HG03108 (cell line): ENCODE measurements around the gene INTS3.

Source experiments
- ATAC-seq: cut with Tn5 transposase; IDR thresholded peaks from one replicate; pipeline ENCODE4 v1.9.1; 2021; ENCODE audit warnings: moderate library complexity; ENCODE audit not compliant: unreplicated experiment

Gene INTS3

GRCh38 chr1:153727463-153728304 is at the start of gene INTS3:
TSS of gene INTS3 (plus strand) at chr1:153728050. CDS start at chr1:153728635, 585 bp downstream.
- peak; percentile 92 for ATAC-seq

GRCh38 chr1:153678519-153679336 is 49.1 kb upstream of the INTS3 start, which contains the start of gene NPR1:
TSS of gene NPR1 (plus strand) at chr1:153678688. CDS start at chr1:153679109, 421 bp downstream.
- ATAC-seq = no peak

- no peak for ATAC-seq
These were observed 48.3 kb upstream of the INTS3 start for GRCh38 chr1:153679337-153680119.

GRCh38 chr1:153680120-153680403 is 47.8 kb upstream of the INTS3 start:
- ATAC-seq = no peak

- ATAC-seq = no peak
These were observed 45.1 kb upstream of the INTS3 start for GRCh38 chr1:153682730-153683129.

DNA sequence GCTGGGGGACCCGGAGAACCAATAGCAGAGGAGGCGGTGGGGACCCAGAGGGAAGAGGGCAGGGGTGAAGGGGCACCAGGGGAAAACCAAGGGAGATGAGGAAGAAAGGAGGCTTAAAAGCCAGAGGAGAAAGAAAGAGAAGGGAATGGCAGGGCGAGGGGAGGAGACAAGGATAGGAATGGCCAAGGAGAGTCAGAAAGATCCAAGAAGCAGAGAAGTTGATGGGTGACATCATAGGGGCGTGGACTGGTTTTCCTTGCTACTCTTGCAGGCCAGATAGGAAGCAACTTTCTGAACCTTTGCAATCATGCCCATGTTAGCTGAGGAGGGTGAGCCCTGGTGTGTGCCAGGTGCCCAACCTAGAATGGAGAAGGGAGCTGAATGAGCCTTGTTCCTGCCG is 44.0 kb upstream of the INTS3 start:
- ATAC-seq = no peak

GRCh38 chr1:153684892-153685291 is 43.0 kb upstream of the INTS3 start:
- ATAC-seq = no peak

GRCh38 chr1:153685544-153686340 is 42.1 kb upstream of the INTS3 start:
- ATAC-seq = no peak

DNA sequence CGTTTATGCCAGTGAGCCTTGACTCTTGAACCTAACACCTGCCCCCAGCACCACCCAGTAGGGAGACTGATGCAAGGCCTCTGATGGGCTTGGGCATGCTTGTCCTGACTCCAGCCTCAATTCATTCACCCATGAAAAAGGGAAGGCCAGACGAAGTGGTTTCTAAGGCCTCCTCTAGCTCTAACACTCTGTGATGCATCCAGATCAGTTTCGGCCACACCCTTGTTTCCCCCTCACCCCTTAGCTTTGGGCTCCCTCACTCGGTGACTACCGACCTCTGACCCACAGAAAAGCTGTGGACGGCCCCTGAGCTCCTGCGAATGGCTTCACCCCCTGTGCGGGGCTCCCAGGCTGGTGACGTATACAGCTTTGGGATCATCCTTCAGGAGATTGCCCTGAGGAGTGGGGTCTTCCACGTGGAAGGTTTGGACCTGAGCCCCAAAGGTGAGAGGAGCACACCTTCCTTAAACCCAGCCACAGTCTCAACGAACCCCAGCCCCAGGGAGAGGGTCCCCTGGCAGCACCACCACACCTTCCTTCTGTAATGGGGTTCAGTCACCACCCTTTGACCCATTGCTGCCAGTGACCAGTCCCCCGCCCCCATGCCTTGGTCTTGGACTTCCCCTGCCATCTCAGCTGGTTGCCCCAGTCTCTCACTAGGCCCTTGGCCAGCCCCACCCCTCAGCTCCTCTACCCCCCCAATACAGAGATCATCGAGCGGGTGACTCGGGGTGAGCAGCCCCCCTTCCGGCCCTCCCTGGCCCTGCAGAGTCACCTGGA is 40.3 kb upstream of the INTS3 start:
- ATAC-seq = no peak

DNA sequence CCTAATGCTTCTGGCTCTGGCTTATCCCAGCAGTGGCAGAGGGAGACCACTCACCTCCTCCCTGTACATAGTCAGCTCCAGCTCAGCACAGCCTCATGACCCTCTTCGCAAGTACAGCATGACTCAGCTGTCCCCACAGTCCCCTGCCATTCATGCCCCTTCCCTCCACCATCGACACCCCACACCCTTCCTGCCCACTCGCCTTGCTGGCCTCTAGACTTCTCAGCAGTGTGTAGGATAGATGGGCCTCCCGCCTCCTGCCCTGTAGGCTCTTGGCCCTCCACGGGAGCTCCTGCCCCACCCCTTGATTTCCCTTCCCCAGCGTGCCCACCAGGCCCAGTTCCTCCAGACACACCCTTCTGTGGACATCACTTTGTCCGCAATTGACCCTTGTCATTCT is 39.6 kb upstream of the INTS3 start:
- no peak for ATAC-seq

DNA sequence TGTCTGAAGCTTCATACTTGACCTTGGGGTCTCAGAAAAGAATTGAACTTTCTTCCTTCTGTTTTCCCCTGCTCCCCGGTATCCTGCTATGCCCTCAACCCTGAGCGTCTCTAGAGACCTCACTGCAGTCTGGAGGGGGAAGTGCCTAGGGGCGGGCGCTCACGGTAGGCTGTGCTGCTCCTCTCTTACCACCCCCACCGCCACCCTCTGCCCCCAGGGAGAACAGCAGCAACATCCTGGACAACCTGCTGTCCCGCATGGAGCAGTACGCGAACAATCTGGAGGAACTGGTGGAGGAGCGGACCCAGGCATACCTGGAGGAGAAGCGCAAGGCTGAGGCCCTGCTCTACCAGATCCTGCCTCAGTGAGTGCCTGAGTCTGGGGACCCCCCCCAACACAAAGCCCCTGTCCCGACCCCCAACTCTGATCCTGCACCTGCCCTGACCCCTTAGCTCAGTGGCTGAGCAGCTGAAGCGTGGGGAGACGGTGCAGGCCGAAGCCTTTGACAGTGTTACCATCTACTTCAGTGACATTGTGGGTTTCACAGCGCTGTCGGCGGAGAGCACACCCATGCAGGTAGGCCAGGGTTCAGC is 39.0 kb upstream of the INTS3 start:
- ATAC-seq = no peak

DNA sequence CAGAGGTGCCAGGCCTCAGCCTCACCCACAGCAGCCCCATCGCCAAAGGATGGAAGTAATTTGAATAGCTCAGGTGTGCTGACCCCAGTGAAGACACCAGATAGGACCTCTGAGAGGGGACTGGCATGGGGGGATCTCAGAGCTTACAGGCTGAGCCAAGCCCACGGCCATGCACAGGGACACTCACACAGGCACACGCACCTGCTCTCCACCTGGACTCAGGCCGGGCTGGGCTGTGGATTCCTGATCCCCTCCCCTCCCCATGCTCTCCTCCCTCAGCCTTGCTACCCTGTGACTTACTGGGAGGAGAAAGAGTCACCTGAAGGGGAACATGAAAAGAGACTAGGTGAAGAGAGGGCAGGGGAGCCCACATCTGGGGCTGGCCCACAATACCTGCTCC is 34.4 kb upstream of the INTS3 start:
- no peak for ATAC-seq

DNA sequence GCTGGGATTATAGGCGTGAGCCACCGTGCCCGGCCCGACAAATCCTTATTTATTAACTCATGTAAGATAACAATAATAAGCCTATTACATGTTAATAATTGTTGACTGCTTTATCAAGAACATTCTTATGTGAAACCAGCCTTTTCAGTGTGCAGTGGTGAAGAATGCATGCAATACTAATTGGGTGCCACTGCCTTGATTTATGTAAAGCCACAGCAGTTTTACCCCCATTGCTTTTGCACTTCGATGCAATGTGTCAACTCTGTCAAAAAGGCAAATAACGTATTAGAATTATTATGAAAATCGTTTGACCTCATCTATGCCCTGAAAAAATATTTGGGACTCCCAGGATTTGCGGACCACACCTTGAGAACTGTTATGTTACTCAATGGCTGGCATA is 31.1 kb upstream of the INTS3 start:
- ATAC-seq = no peak

- no peak for ATAC-seq
These were observed 30.4 kb upstream of the INTS3 start for GRCh38 chr1:153697191-153698019.

- no peak for ATAC-seq
These were observed 29.6 kb upstream of the INTS3 start for GRCh38 chr1:153698020-153698922.

- ATAC-seq = no peak
These were observed 28.7 kb upstream of the INTS3 start for GRCh38 chr1:153698923-153699714.

DNA sequence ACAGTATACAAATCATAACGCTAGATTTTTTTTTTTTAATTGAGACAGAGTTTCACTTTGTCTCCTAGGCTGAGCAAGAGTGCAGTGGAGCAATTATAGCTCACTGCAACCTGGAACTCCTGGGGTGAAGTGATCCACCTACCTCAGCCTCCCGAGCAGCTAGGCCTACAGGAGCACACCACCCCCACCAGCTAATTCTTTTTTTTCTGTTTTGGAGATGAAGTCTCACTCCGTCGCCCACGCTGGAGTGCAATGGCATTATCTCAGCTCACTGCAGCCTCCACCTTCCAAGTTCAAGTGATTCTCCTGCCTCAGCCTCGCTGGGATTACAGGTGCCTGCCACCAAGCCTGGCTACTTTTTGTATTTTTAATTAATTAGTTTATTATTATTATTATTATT is 28.1 kb upstream of the INTS3 start:
- no peak for ATAC-seq
